IMR-90 (cell line): ENCODE measurements around the gene PRCP. TPM values are rescaled to one million over a fixed set of nuclear protein-coding genes. Genes with fewer than 3 reads are reported as not detected.

Source experiments
- ATAC-seq: fragments of 200-7000 bp; cut with Tn5 transposase; 2 replicates; pipeline ENCODE4 v1.9.1; 2020; ENCODE audit warnings: low read depth, mild to moderate bottlenecking, moderate library complexity
- BruUV-seq: library from RNA; stranded (reverse); fragments of 400-500 nt; replicated peaks from 2 replicates; lab custom pipeline; 2021; lab: Mats Ljungman, UMichigan
- CTCF ChIA-PET: fragments of 300-600 bp; formaldehyde crosslinking; extraction: SDS; loops from one replicate; lab custom pipeline; 2021; ENCODE audit warnings: antibody characterized with exemption; lab: Yijun Ruan, JAX
- POLR2A ChIA-PET: fragments of 300-600 bp; sonication (Branson Sonifier 250); formaldehyde crosslinking; loops from one replicate; lab custom pipeline; 2022; ENCODE audit warnings: antibody characterized with exemption; ENCODE audit not compliant: unreplicated experiment; lab: Charles Lee
- DNase-seq: peaks from one replicate; pipeline ENCODE4 v3.0.0; 2013
- H2AFZ ChIP-seq: replicated peaks from 2 replicates; pipeline ENCODE3; 2013; ENCODE audit warnings: low read length, mild to moderate bottlenecking; ENCODE audit not compliant: poor library complexity
- H2AK5ac ChIP-seq: 2 replicates; pipeline ENCODE4 v1.6.1; 2013; ENCODE audit warnings: low read depth, low read length, inconsistent platforms
- H2AK9ac ChIP-seq: replicated peaks from 2 replicates; pipeline ENCODE3; 2013; ENCODE audit warnings: mild to moderate bottlenecking, low read depth, low read length, moderate library complexity; ENCODE audit not compliant: poor library complexity
- H2BK120ac ChIP-seq: 2 replicates; pipeline ENCODE4 v1.6.1; 2013; ENCODE audit warnings: low read depth, low read length, inconsistent platforms
- H2BK15ac ChIP-seq: 3 replicates; pipeline ENCODE4 v1.6.1; 2013; ENCODE audit warnings: low read depth, low read length, inconsistent platforms
- H2BK20ac ChIP-seq: 2 replicates; pipeline ENCODE4 v1.6.1; 2013; ENCODE audit warnings: low read depth, mild to moderate bottlenecking, inconsistent platforms, low read length, moderate library complexity
- H2BK5ac ChIP-seq: 2 replicates; pipeline ENCODE4 v1.6.1; 2013; ENCODE audit warnings: mild to moderate bottlenecking, low read depth, low read length, inconsistent platforms; ENCODE audit not compliant: poor library complexity, severe bottlenecking
- H3K14ac ChIP-seq: replicated peaks from 2 replicates; pipeline ENCODE4 v1.6.1; 2013; ENCODE audit warnings: low read depth, low read length, inconsistent platforms
- H3K18ac ChIP-seq: 2 replicates; pipeline ENCODE4 v1.6.1; 2013; ENCODE audit warnings: low read depth, low read length, control low read depth
- H3K23ac ChIP-seq: 2 replicates; pipeline ENCODE4 v1.6.1; 2013; ENCODE audit warnings: low read depth, low read length, inconsistent platforms
- H3K27ac ChIP-seq: 2 replicates; pipeline ENCODE4 v1.5.1; 2013; ENCODE audit warnings: mild to moderate bottlenecking, control low read depth, low read length; ENCODE audit not compliant: insufficient read depth
- H3K27me3 ChIP-seq: 2 replicates; pipeline ENCODE4 v1.6.1; 2013; ENCODE audit warnings: low read length; ENCODE audit not compliant: control insufficient read depth, insufficient read depth
- H3K36me3 ChIP-seq: 2 replicates; pipeline ENCODE4 v1.6.1; 2013; ENCODE audit warnings: low read length, mixed read lengths; ENCODE audit not compliant: control insufficient read depth, insufficient read depth
- H3K4ac ChIP-seq: 2 replicates; pipeline ENCODE4 v1.6.1; 2013; ENCODE audit warnings: low read depth, low read length, inconsistent platforms
- H3K4me1 ChIP-seq: 2 replicates; pipeline ENCODE4 v1.6.1; 2013; ENCODE audit warnings: low read length, mixed read lengths; ENCODE audit not compliant: control insufficient read depth, insufficient read depth
- H3K4me2 ChIP-seq: 2 replicates; pipeline ENCODE4 v1.6.1; 2013; ENCODE audit warnings: low read depth, mild to moderate bottlenecking, control low read depth, low read length, moderate library complexity
- H3K4me3 ChIP-seq: 2 replicates; pipeline ENCODE4 v1.5.1; 2013; ENCODE audit warnings: low read depth, mild to moderate bottlenecking, control low read depth, low read length, moderate library complexity; ENCODE audit not compliant: insufficient read depth
- H3K56ac ChIP-seq: 2 replicates; pipeline ENCODE4 v1.6.1; 2013; ENCODE audit warnings: low read length, inconsistent platforms; ENCODE audit not compliant: insufficient read depth; ENCODE audit errors: extremely low read depth
- H3K79me1 ChIP-seq, 2 experiments: 2 replicates each; pipeline ENCODE4 v1.6.1; 2013; ENCODE audit warnings: low read length in 2 of 2, inconsistent platforms in 1 of 2, low read depth in 1 of 2
- H3K9ac ChIP-seq: 2 replicates; pipeline ENCODE4 v1.6.1; 2013; ENCODE audit warnings: low read depth, low read length, control low read depth
- H3K9me1 ChIP-seq: 2 replicates; pipeline ENCODE4 v1.6.1; 2013; ENCODE audit warnings: low read length, inconsistent platforms; ENCODE audit not compliant: insufficient read depth
- H3K9me3 ChIP-seq: 2 replicates; pipeline ENCODE4 v1.6.1; 2013; ENCODE audit warnings: low read length; ENCODE audit not compliant: control insufficient read depth, insufficient read depth
- H4K20me1 ChIP-seq: 2 replicates; pipeline ENCODE4 v1.6.1; 2013; ENCODE audit warnings: low read length, inconsistent platforms; ENCODE audit not compliant: insufficient read depth
- H4K5ac ChIP-seq: 2 replicates; pipeline ENCODE4 v1.6.1; 2013; ENCODE audit warnings: mild to moderate bottlenecking, low read depth, low read length, control low read depth
- H4K8ac ChIP-seq, 2 experiments: 2 replicates each; pipeline ENCODE4 v1.6.1; 2013; ENCODE audit warnings: low read depth in 2 of 2, low read length in 2 of 2, control low read depth in 1 of 2, inconsistent platforms in 1 of 2
- H4K91ac ChIP-seq: 2 replicates; pipeline ENCODE4 v1.6.1; 2013; ENCODE audit warnings: low read depth, low read length, inconsistent platforms; ENCODE audit not compliant: insufficient read depth
- CEBPB ChIP-seq: IDR thresholded peaks from 2 replicates; pipeline ENCODE4 v1.6.1; 2012; ENCODE audit warnings: low read depth, low read length, improper control_type of control experiment
- MXI1 ChIP-seq: IDR thresholded peaks from 2 replicates; pipeline ENCODE4 v1.6.1; 2012; ENCODE audit warnings: low read depth, mild to moderate bottlenecking, low read length, moderate library complexity, borderline replicate concordance
- RCOR1 ChIP-seq: IDR thresholded peaks from 2 replicates; pipeline ENCODE4 v1.6.1; 2012; ENCODE audit warnings: mild to moderate bottlenecking, low read length, improper control_type of control experiment; ENCODE audit not compliant: insufficient replicate concordance
- RFX5 ChIP-seq: IDR thresholded peaks from 2 replicates; pipeline ENCODE4 v1.8.0; 2012; ENCODE audit warnings: low read depth, mild to moderate bottlenecking, low read length, moderate library complexity
- USF2 ChIP-seq: fragments of 150-350 bp; IDR thresholded peaks from 2 replicates; pipeline ENCODE4 v1.6.1; 2017; ENCODE audit warnings: mild to moderate bottlenecking, antibody characterized with exemption, low read length, low read depth
- WGBS, 2 experiments: methylation state at CpG; one replicate each; pipeline versions ENCODE4 v1.1.5 to v1.1.7; 2013; ENCODE audit warnings: missing lambda C conversion rate in 2 of 2; ENCODE audit not compliant: insufficient read length in 1 of 2; ENCODE audit errors: extremely low coverage in 2 of 2; 5-methylcytosine and 5-hydroxymethylcytosine counted together
- dilution Hi-C: fragments of 300-500 bp; cut with HindIII; formaldehyde crosslinking; loops from one replicate; pipeline ENCODE4 v1.14.3; 2018; ENCODE audit warnings: low sequenced_read_pairs; ENCODE audit not compliant: unreplicated experiment
- in situ Hi-C: fragments of 300-500 bp; cut with MboI; formaldehyde crosslinking; loops from 3 replicates; pipeline ENCODE4 v1.14.3; 2019; ENCODE audit warnings: low sequenced_read_pairs, inconsistent platforms, mixed read lengths
- intact Hi-C: fragments of 100-400 bp; cut with micrococcal nuclease; formaldehyde crosslinking; loops from 2 replicates; pipeline ENCODE4 v1.10.0; 2022
- polyA plus RNA-seq, 3 experiments: library from polyadenylated mRNA; depleted of rRNA; stranded (reverse); fragments of >200 nt; gene quantifications; 2 replicates each; pipeline ENCODE4 v1.2.3, GENCODE V29; 2012; ENCODE audit warnings: low replicate concordance in 1 of 3
- total RNA-seq: library from RNA; depleted of rRNA; stranded (reverse); fragments of >200 nt; gene quantifications from 2 replicates; pipeline ENCODE4 v1.2.3, GENCODE V29; 2012

The PRCP gene
- total and polyA plus RNA-seq, 2 of the 4 experiments (the other 2 are of a cell fraction), result 31.7 to 64.9 TPM

- Histone ChIP-seq H2BK5ac (no peak overlapping the region), H2BK20ac (peak overlapping the region; percentile 51; the same call in 1 of the 2 replicates), H2AK5ac (no peak overlapping the region), H3K27ac (no peak overlapping the region), H3K36me3 (no peaks in the 10 kb centered on the region), H3K27me3 (no peaks in the 10 kb centered on the region), H3K9me1 (peaks cover 5% of the 10 kb centered on the region; the same call in 1 of the 2 replicates), H2BK15ac (0 out of 3 replicates have a peak overlapping the region, but pooled peaks have one; percentile 70), H3K23ac (no peak overlapping the region), H3K4me1 (peaks cover 5% of the 10 kb centered on the region), H2BK120ac (no peak overlapping the region), H3K14ac (no peak overlapping the region), H3K9ac (no peak overlapping the region), H4K20me1 (no peaks in the 10 kb centered on the region), H4K8ac (no peak overlapping the region), H3K4ac (no peak overlapping the region), H4K5ac (no peak overlapping the region), H3K9me3 (no peaks in the 10 kb centered on the region), H3K4me2 (no peak overlapping the region), H3K18ac (no peak overlapping the region), H3K4me3 (no peak overlapping the region), H3K79me1 (peaks cover 0 to 11% of the 10 kb centered on the region in 2 experiments; a peak in 2 of 4 replicates), H3K56ac (no peak overlapping the region), H2AK9ac (no peak overlapping the region), H4K91ac (0 out of 2 replicates have a peak overlapping the region, but pooled peaks have one; percentile 33), H2AFZ (no peak overlapping the region)
- no peak for TF ChIP-seq USF2
- TF ChIP-seq RFX5, result no peak
- no peak for TF ChIP-seq CEBPB
- no peak for TF ChIP-seq RCOR1
- no peak for TF ChIP-seq MXI1
- intact Hi-C loops, result no loop called here
- in situ Hi-C loops, result no loop called here
- dilution Hi-C loops, result no loop called here
- ChIA-PET POLR2A (no interaction called here), CTCF (interaction anchor here (0.5 to 1.8 kb wide), 2 partner anchors 87 to 235 kb away, joined by 4 to 6 read pairs; no protein-coding TSS in a partner anchor)
- ATAC-seq (no peak), DNase-seq (no peak)
- WGBS, 2 experiments, result no CpG with 5 or more reads among the region's 2 CpGs
- BruUV-seq, result no TSS peak
These were observed 37.0 kb downstream of the PRCP start for GRCh38 chr11:82863209-82863608.
